ENCODE data around the gene RHOBTB3. TPM values are rescaled to one million over a fixed set of nuclear protein-coding genes. Genes with fewer than 3 reads are reported as not detected.

Gene RHOBTB3
- total RNA-seq, 1 donor from 2014 or later: 21.6 TPM

DNA sequence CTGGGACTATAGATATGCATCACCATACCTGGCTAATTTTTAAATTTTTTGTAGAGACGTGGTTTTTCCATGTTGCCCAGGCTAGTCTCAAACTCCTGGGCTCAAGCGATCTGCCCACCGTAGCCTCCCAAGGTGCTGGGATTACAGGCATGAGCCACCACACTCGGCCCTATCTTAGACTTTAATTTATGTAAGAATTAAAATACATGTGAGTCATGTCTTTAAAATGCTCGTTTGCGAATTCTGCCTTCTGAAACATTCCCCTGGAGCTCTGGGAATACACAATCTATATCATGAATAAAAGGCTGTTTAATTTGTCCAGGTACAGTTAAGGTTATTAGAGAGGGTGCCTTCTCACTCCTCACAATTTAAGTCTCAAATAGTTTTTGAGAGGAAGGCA is 32.8 kb downstream of the RHOBTB3 start:
- FAIRE-seq: no peak
- no peak for DNase-seq (ENCODE audit: low read depth)
- Histone ChIP-seq H3K27me3 (ENCODE audit: control insufficient read depth, insufficient read depth, low read length) (no peaks in the 10 kb centered on the region), H3K36me3 (ENCODE audit: control insufficient read depth, insufficient read depth, low read length) (no peaks in the 10 kb centered on the region), H3K4me3 (ENCODE audit: low read depth, low read length) (no peak overlapping the region)
- TF ChIP-seq, protein P1, sequence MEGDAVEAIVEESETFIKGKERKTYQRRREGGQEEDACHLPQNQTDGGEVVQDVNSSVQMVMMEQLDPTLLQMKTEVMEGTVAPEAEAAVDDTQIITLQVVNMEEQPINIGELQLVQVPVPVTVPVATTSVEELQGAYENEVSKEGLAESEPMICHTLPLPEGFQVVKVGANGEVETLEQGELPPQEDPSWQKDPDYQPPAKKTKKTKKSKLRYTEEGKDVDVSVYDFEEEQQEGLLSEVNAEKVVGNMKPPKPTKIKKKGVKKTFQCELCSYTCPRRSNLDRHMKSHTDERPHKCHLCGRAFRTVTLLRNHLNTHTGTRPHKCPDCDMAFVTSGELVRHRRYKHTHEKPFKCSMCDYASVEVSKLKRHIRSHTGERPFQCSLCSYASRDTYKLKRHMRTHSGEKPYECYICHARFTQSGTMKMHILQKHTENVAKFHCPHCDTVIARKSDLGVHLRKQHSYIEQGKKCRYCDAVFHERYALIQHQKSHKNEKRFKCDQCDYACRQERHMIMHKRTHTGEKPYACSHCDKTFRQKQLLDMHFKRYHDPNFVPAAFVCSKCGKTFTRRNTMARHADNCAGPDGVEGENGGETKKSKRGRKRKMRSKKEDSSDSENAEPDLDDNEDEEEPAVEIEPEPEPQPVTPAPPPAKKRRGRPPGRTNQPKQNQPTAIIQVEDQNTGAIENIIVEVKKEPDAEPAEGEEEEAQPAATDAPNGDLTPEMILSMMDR (IDR thresholded peaks at IDR 0.05; ENCODE audit: insufficient read depth, low read length, severe bottlenecking): no peak

DNA sequence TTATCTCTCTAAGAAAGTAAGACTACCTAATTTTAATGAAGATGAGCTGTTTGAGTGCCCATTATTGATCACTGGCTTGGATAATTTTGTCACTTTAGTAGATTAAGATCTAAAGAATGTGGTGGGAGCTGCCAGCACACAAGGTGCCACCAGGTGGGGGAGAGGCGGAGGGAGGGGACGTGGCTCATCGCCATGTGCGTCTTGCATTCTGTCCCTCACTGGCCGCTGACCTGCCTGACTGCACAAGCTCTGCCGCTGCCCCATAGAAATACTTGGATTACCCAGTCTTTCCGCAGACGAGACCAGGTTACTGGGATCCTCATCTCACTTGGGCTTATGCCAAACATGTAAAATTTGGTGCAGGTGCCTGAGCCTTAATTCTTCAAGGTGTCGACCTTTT is 37.6 kb downstream of the RHOBTB3 start:
- H3K27me3 ChIP-seq (ENCODE audit: control insufficient read depth, insufficient read depth, low read length): no peaks in the 10 kb centered on the region
- TF ChIP-seq, protein P1 (IDR thresholded peaks at IDR 0.05; ENCODE audit: insufficient read depth, low read length, severe bottlenecking): no peak
- H3K36me3 ChIP-seq (ENCODE audit: control insufficient read depth, insufficient read depth, low read length): no peaks in the 10 kb centered on the region
- no peak for FAIRE-seq
- no peak for DNase-seq (ENCODE audit: low read depth)
- H3K4me3 ChIP-seq (ENCODE audit: low read depth, low read length): no peak overlapping the region

DNA sequence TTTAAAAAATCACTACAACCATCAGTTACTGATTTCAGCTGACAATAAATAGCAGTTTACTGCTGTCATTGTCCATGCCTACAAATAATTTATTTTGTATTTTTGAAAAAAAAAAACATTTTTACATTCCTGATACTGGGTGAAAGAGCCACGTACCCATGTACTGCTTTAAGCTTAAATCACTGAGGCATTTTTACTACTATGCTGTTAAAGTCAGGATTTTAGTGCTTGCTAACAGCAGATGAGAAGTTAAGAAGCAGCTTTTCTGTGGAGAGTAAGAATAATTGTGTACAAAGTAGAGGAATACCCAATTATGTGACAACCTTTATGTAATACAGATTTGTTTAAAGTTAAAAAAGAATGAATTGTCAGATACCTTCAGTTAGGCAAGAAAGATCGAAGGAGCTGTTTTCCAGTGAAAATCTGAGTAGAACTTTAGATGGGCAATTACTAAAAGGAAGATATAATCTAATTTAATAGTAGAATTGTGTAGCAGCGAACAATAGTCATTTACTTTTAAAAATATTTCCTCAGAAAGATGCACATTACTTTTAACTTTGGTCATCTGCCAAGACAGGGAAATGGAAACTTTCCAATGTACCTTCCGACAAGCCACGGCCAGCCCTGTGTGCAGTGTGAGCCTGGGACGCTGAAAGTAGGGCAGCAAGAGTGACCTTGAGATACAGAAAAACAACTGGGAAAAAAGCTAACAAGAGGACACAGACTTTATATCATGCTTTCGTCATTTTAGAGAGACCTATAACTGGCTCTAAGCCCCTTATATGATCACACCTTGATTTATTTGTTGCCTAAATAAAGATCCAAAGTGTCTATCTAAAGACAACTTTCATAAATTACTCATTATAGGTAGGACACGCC is 39.9 kb downstream of the RHOBTB3 start:
- TF ChIP-seq, protein P1 (IDR thresholded peaks at IDR 0.05; ENCODE audit: insufficient read depth, low read length, severe bottlenecking): no peak
- no peak for FAIRE-seq
- DNase-seq (ENCODE audit: low read depth): peak; percentile 62
- H3K4me3 ChIP-seq (ENCODE audit: low read depth, low read length): no peak overlapping the region
- H3K27me3 ChIP-seq (ENCODE audit: control insufficient read depth, insufficient read depth, low read length): no peaks in the 10 kb centered on the region
- H3K36me3 ChIP-seq (ENCODE audit: control insufficient read depth, insufficient read depth, low read length): no peaks in the 10 kb centered on the region

DNA sequence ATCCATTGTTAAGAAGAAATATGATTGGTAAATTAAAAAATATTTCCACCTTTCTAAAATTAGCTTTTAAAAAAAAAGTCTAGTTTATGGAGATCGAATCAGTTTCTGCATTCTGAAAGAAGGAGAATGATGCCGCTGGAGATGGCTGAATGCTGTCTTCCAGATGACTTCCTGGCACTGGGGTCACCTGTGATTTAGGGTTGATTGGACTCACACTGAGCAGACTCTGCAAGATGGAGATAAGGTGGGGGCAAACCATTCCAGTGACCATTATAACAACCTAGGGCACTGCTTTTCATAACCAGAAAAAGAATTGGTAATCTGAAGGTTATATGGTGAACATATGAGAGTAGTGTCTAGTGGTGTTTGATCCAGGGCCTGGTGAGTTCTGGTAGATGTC is 40.8 kb downstream of the RHOBTB3 start:
- FAIRE-seq (no peak), DNase-seq (ENCODE audit: low read depth) (no peak)
- TF ChIP-seq, protein P1 (IDR thresholded peaks at IDR 0.05; ENCODE audit: insufficient read depth, low read length, severe bottlenecking): no peak
- H3K36me3 ChIP-seq (ENCODE audit: control insufficient read depth, insufficient read depth, low read length): no peaks in the 10 kb centered on the region
- H3K4me3 ChIP-seq (ENCODE audit: low read depth, low read length): no peak overlapping the region
- no peaks in the 10 kb centered on the region for H3K27me3 ChIP-seq (ENCODE audit: control insufficient read depth, insufficient read depth, low read length)

DNA sequence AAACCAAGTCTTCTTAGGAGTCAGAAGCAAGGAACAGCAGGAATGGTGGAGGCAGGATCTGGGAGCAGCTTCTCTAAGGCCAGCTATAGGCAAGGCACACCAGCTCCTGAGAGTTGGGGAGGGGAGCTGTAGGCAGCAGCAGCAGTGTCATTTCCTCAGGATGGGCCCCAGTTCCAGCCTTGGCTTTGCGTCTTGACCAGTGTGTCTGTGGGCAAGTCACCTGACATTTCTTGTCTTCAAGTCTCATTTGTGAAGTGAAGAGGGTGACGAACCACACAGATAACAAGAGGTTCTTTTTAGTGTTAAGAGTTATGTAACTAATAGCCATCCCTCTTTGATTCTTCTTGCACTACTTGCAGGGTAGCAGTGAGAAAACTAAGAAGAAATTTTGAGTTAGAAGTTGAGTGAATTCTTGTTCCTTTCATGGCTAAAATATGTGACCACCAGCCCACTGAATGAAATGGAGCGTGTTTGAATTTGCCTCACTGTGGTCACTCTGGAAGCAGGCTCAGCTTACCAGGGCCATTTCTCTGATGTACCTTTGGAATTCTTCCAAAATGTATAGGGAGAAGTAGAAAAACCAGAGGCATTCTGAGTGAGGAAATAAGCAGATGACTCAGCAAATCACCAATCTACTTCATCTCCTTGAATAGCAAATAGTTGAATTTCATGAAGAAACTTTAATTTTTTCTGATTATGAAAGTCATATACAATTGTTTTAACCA is 42.4 kb downstream of the RHOBTB3 start:
- FAIRE-seq (no peak), DNase-seq (ENCODE audit: low read depth) (peak; percentile 85)
- TF ChIP-seq, protein P1 (IDR thresholded peaks at IDR 0.05; ENCODE audit: insufficient read depth, low read length, severe bottlenecking): no peak

More for the DNA sequence above, 42.4 kb downstream of the RHOBTB3 start:
- no peaks in the 10 kb centered on the region for H3K36me3 ChIP-seq (ENCODE audit: control insufficient read depth, insufficient read depth, low read length)
- no peak overlapping the region for H3K4me3 ChIP-seq (ENCODE audit: low read depth, low read length)
- no peaks in the 10 kb centered on the region for H3K27me3 ChIP-seq (ENCODE audit: control insufficient read depth, insufficient read depth, low read length)
